ENCODE measurements around the gene FAM168B. TPM values are rescaled to one million over a fixed set of nuclear protein-coding genes. Genes with fewer than 3 reads are reported as not detected.

The FAM168B gene
- total RNA-seq, 4 donors from 2014 or later, result 97.7 to 137 (median 122) TPM

GRCh38 chr2:131037398-131038257, 55.6 kb downstream of the FAM168B start:
- no peak for DNase-seq (ENCODE audit: low spot score)
- no peak for ATAC-seq (ENCODE audit: low FRiP score)
- TF ChIP-seq CTCF (IDR thresholded peaks at IDR 0.05), result no peak

GRCh38 chr2:131036696-131037397, 56.4 kb downstream of the FAM168B start:
- no peak for ATAC-seq (ENCODE audit: low FRiP score)
- TF ChIP-seq CTCF (IDR thresholded peaks at IDR 0.05), result no peak
- DNase-seq (ENCODE audit: low spot score), result no peak

GRCh38 chr2:131036269-131036668, 57.0 kb downstream of the FAM168B start:
- DNase-seq (ENCODE audit: low spot score), result no peak
- no peak for ATAC-seq (ENCODE audit: low FRiP score)
- TF ChIP-seq CTCF (IDR thresholded peaks at IDR 0.05), result no peak

GRCh38 chr2:131035826-131036231, 57.4 kb downstream of the FAM168B start:
- no peak for ATAC-seq (ENCODE audit: low FRiP score)
- TF ChIP-seq CTCF (IDR thresholded peaks at IDR 0.05), result no peak
- DNase-seq (ENCODE audit: low spot score), result no peak

GRCh38 chr2:131035112-131035825, 58.0 kb downstream of the FAM168B start:
- DNase-seq (ENCODE audit: low spot score) (no peak), ATAC-seq (ENCODE audit: low FRiP score) (peak; percentile 13)
- no peak for TF ChIP-seq CTCF (IDR thresholded peaks at IDR 0.05)

- DNase-seq (ENCODE audit: low spot score), result no peak
- peak; percentile 75 for ATAC-seq (ENCODE audit: low FRiP score)
- TF ChIP-seq CTCF (IDR thresholded peaks at IDR 0.05), result no peak
Measured at GRCh38 chr2:131034122-131035051, 58.9 kb downstream of the FAM168B start.

Data from omental fat pad (tissue), 4 donors.